DOHH2 (cell line): ENCODE measurements around the gene GIPC3.

Experiments used
- H3F3A ChIP-seq: fragments of 200-600 bp; sonication (generic), shearing (Covaris generic); 2 replicates; pipeline ENCODE4 v1.6.0; 2016; ENCODE audit warnings: antibody characterized with exemption, mild to moderate bottlenecking; ENCODE audit not compliant: control insufficient read depth, insufficient read depth
- H3K27ac ChIP-seq: fragments of 200-600 bp; sonication (generic); 2 replicates; pipeline ENCODE4 v1.5.1; 2014; ENCODE audit warnings: low read depth, mild to moderate bottlenecking, low read length, moderate library complexity
- H3K27me3 ChIP-seq: fragments of 200-600 bp; sonication (generic); 2 replicates; pipeline ENCODE4 v1.6.1; 2014; ENCODE audit warnings: mild to moderate bottlenecking, low read length, mixed read lengths; ENCODE audit not compliant: control insufficient read depth
- H3K36me3 ChIP-seq: fragments of 200-600 bp; sonication (generic); 2 replicates; pipeline ENCODE4 v1.6.1; 2014; ENCODE audit warnings: mild to moderate bottlenecking, low read length, moderate library complexity, mixed read lengths; ENCODE audit not compliant: control insufficient read depth
- H3K4me1 ChIP-seq: fragments of 200-600 bp; sonication (generic); 2 replicates; pipeline ENCODE4 v1.6.1; 2014; ENCODE audit warnings: mild to moderate bottlenecking, low read length, mixed read lengths; ENCODE audit not compliant: control insufficient read depth
- H3K4me2 ChIP-seq: fragments of 200-600 bp; sonication (generic); 2 replicates; pipeline ENCODE4 v1.6.0; 2014; ENCODE audit warnings: mild to moderate bottlenecking, low read length, moderate library complexity
- H3K4me3 ChIP-seq: fragments of 200-600 bp; sonication (generic); 2 replicates; pipeline ENCODE4 v1.5.1; 2014; ENCODE audit warnings: mild to moderate bottlenecking, low read length, mixed read lengths
- H3K79me2 ChIP-seq: fragments of 200-600 bp; sonication (generic); 2 replicates; pipeline ENCODE4 v1.6.1; 2014; ENCODE audit warnings: mild to moderate bottlenecking, low read length, mixed read lengths; ENCODE audit not compliant: control insufficient read depth
- H3K9me2 ChIP-seq: fragments of 200-600 bp; sonication (generic); replicated peaks from 2 replicates; pipeline ENCODE4 v1.6.1; 2014; ENCODE audit warnings: mild to moderate bottlenecking, low read length, mixed read lengths; ENCODE audit not compliant: control insufficient read depth
- H3K9me3 ChIP-seq: fragments of 200-600 bp; sonication (generic); 2 replicates; pipeline ENCODE4 v1.6.1; 2014; ENCODE audit warnings: antibody characterized with exemption, low read length, mixed read lengths; ENCODE audit not compliant: control insufficient read depth, insufficient read depth
- H4K20me1 ChIP-seq: fragments of 200-600 bp; sonication (generic); 2 replicates; pipeline ENCODE4 v1.6.0; 2014; ENCODE audit warnings: low read depth, mild to moderate bottlenecking, antibody characterized with exemption, low read length, moderate library complexity; ENCODE audit not compliant: control insufficient read depth, insufficient read depth
- EZH2phosphoT487 ChIP-seq: fragments of 200-600 bp; sonication (generic); IDR thresholded peaks from 2 replicates; pipeline ENCODE4 v1.6.1; 2017; ENCODE audit warnings: borderline replicate concordance, mild to moderate bottlenecking, antibody characterized with exemption, low read length, moderate library complexity, mixed read lengths
- TF ChIP-seq, protein P1 (sequence below): fragments of 200-600 bp; sonication (generic); IDR thresholded peaks from one replicate; pipeline ENCODE4 v1.5.1; 2014; ENCODE audit warnings: antibody characterized with exemption, mild to moderate bottlenecking, low read depth, low read length; ENCODE audit not compliant: poor library complexity, severe bottlenecking

Gene GIPC3

DNA sequence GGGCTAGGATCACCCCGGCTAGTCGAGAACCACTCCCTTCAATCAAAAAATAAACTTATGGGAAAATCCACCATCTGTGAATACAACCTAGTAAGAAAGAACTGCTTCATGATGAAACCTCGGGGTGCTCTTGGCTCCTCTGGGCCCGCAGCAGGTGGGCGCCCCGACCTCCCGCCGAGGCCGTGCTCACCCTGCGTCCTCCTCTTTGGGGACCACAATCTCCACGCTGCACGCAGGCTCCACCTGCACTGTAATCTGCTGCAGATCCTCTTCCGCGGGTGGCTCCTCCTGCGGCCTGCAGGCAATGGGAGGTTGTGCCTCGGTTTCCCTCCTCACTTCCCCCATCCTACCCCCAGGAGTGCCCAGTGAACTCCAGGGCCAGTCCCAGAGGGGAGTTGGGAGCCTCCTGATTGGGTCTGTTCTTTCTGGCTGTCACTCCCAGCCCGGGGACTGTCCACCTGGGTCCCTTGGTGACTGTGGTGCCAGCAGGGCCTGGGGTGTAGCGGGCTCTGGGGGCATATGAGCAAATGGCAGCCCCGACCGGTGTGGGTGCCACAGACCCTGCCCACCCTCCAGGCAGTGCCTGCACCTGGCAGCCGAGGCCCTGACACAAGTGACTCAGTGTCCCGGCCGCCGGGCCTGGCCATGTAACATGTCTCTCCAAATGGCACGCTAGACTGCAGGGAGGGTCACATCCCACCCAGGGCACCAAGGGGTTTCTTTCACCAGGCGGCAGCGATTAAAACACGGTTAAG is 56.4 kb downstream of the GIPC3 start:
- no peaks in the 10 kb centered on the region for H3K4me1 ChIP-seq
- H3K79me2 ChIP-seq, result no peaks in the 10 kb centered on the region
- H3K4me3 ChIP-seq, result no peak overlapping the region
- H3F3A ChIP-seq, result no peaks in the 10 kb centered on the region
- H3K27ac ChIP-seq, result no peak overlapping the region
- H3K9me3 ChIP-seq, result no peaks in the 10 kb centered on the region
- TF ChIP-seq EZH2phosphoT487, result no peak
- TF ChIP-seq, protein P1, sequence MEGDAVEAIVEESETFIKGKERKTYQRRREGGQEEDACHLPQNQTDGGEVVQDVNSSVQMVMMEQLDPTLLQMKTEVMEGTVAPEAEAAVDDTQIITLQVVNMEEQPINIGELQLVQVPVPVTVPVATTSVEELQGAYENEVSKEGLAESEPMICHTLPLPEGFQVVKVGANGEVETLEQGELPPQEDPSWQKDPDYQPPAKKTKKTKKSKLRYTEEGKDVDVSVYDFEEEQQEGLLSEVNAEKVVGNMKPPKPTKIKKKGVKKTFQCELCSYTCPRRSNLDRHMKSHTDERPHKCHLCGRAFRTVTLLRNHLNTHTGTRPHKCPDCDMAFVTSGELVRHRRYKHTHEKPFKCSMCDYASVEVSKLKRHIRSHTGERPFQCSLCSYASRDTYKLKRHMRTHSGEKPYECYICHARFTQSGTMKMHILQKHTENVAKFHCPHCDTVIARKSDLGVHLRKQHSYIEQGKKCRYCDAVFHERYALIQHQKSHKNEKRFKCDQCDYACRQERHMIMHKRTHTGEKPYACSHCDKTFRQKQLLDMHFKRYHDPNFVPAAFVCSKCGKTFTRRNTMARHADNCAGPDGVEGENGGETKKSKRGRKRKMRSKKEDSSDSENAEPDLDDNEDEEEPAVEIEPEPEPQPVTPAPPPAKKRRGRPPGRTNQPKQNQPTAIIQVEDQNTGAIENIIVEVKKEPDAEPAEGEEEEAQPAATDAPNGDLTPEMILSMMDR, result no peak
- no peaks in the 10 kb centered on the region for H4K20me1 ChIP-seq
- no peaks in the 10 kb centered on the region for H3K36me3 ChIP-seq
- no peaks in the 10 kb centered on the region for H3K9me2 ChIP-seq
- no peaks in the 10 kb centered on the region for H3K27me3 ChIP-seq
- H3K4me2 ChIP-seq, result no peak overlapping the region

DNA sequence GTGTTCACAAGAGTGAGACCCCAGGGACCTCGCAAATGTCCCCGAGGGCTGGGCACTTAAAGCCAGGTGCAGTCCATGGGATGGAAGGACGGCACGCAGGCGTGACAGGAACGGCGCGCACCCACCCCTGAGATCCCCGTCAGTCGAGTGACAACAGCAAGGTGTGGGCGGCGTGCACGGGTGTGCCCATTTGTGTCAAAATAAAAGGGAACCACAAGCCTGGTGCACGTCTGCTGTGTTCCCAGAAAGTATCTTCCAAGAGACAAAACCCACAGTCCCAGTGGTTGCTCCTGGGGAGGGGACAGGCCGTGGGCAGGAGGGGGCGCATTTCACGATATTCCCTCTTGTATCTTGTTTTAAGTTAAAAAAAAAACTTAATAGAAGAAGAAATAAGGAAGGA is 57.0 kb downstream of the GIPC3 start:
- Histone ChIP-seq H3K9me3 (no peaks in the 10 kb centered on the region), H3K79me2 (no peaks in the 10 kb centered on the region), H3K27ac (no peak overlapping the region), H3K27me3 (no peaks in the 10 kb centered on the region), H3K4me3 (no peak overlapping the region), H4K20me1 (no peaks in the 10 kb centered on the region), H3K9me2 (no peaks in the 10 kb centered on the region), H3K36me3 (no peaks in the 10 kb centered on the region), H3K4me1 (no peaks in the 10 kb centered on the region), H3F3A (no peaks in the 10 kb centered on the region), H3K4me2 (no peak overlapping the region)
- no peak for TF ChIP-seq EZH2phosphoT487
- TF ChIP-seq, protein P1, result no peak
